Omental fat pad (tissue), 4 donors: Measurements from ENCODE around the gene GPC3. TPM values are rescaled to one million over a fixed set of nuclear protein-coding genes. Genes with fewer than 3 reads are reported as not detected.

ENCODE experiments used
- ATAC-seq: fragments of 150-250 bp; one replicate; pipeline ENCODE4 v1.9.1; 2016; ENCODE audit warnings: mild to moderate bottlenecking, moderate library complexity; ENCODE audit not compliant: low FRiP score
- DNase-seq: peaks from one replicate; pipeline ENCODE4 v3.0.0-alpha.2; 2019; ENCODE audit warnings: low spot score
- total RNA-seq, 4 donors: library from RNA; depleted of rRNA; stranded (reverse); fragments of >200 nt; gene quantifications; one replicate each; pipeline ENCODE4 v1.1.0, GENCODE V29; 2016
- TF ChIP-seq, protein P1 (sequence below), 3 donors: fragments of 450-650 bp; IDR thresholded peaks; one replicate each; pipeline ENCODE4 v1.5.1; 2016 to 2017; ENCODE audit warnings: antibody characterized with exemption in 3 of 3, mild to moderate bottlenecking in 3 of 3, moderate library complexity in 2 of 3

GPC3 gene
- total RNA-seq, 4 donors from 2014 or later: 48.9 to 146 (median 77.1) TPM

DNA sequence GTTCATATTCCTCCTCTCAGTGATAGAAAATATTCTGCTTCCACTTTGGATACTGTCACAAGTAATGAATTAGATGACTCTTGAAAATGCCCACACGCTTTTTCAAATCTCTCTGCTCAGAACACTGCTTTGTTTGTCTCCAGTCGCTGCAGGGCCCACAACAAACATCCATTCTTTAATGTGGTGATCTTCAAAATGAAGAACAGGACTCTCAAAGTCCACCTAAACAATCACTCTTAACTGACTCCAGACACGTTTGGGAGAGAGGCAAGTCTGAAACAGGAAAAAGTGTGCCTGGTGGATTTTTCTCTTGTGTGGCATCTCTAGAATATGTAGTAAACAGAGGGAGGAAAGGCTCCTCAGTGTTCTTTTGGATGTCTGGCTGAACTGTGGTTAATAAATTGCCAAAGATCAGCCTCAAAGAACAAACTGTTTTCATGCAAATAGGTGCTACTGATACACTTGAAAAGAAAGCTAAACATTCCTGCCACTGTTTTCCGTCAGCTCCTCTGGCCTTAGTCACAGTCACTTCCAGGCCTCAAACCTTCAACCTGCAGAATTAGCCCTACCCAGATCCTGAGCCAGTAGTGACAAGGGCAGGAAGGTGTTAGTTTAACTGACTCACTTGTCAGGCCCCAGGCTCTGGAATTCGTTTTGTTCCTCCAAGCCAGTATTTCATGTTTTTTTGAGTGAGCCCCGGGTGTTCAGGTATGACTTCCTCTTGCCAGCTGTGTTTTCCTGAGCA is 310.5 kb downstream of the GPC3 start:
- ATAC-seq (no peak), DNase-seq (no peak)
- TF ChIP-seq, protein P1, sequence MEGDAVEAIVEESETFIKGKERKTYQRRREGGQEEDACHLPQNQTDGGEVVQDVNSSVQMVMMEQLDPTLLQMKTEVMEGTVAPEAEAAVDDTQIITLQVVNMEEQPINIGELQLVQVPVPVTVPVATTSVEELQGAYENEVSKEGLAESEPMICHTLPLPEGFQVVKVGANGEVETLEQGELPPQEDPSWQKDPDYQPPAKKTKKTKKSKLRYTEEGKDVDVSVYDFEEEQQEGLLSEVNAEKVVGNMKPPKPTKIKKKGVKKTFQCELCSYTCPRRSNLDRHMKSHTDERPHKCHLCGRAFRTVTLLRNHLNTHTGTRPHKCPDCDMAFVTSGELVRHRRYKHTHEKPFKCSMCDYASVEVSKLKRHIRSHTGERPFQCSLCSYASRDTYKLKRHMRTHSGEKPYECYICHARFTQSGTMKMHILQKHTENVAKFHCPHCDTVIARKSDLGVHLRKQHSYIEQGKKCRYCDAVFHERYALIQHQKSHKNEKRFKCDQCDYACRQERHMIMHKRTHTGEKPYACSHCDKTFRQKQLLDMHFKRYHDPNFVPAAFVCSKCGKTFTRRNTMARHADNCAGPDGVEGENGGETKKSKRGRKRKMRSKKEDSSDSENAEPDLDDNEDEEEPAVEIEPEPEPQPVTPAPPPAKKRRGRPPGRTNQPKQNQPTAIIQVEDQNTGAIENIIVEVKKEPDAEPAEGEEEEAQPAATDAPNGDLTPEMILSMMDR (IDR thresholded peaks at IDR 0.05): no peak

DNA sequence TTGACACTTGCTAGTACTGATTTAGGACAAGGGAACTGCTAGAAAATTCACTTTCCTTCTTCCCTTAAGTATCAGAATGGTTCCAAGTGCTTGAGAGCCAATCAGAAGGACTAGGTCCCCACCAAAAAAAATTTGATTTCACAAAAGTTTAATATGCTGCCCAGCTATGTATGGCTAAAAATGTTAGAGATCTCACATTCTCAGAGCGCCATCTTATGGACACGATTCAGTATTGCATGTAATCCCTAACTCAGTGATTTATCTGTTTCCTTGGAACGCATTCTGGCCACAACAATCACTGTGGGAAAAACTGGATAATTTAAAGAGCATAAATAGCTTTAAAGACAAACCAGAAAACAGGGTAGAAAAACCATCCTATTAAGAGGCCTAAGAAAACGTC is 315.0 kb downstream of the GPC3 start:
- ATAC-seq: peak; percentile 48
- DNase-seq: no peak
- TF ChIP-seq, protein P1 (IDR thresholded peaks at IDR 0.05): peak in 1 of 3 donors; percentile 34

DNA sequence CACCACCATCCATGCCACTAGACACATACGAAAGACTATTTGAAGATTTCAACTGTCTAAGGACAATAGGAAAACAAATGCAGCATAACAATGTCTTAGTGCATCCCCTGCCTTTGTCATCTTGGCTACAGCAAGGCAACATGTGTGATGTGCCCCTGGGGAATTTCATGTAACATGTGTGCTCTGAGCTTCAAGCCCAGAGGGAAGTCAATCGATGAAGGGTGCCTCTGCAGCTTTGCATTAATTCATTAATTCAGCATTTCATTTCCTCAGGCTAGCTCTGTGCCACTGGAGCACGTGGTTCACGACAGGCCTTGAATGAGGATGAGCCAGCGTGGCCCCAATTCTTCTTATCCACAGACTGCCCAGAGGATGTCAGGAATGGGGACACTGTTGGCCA is 316.2 kb downstream of the GPC3 start:
- ATAC-seq (no peak), DNase-seq (no peak)
- TF ChIP-seq, protein P1 (IDR thresholded peaks at IDR 0.05): no peak

DNA sequence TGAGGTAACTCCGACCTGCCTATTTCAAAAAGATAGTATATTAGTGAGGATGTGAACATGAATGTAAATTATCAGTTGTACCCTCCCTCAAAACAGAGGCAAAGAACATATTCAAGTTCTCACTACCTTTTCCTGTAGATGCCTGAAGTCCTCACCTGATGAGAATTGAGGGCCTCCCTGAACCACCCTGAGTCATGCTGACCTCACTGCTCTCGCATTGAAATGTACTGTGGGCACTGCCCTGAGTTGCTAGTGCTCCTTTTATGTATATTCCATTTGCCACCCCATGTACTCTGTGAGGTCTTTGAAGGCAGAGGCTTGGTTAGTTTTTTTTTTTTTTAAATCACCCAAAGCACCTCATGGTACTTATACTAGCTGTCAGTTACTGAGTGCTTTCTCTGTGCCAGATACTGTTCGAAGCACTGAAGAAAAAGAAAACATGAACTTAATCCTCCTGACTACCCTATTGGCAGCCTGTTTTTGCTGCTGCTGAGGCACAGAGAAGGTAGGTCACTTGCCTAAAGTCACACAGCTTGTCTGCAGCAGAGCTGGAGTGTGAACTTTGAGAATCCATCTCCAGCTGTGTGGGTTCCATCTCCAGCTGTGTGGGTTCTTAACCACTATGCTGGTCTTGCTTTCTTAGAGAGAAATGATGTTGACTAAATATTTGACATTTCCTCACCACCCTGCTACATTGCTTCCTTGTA is 317.0 kb downstream of the GPC3 start:
- TF ChIP-seq, protein P1 (IDR thresholded peaks at IDR 0.05): no peak
- no peak for ATAC-seq
- DNase-seq: no peak

DNA sequence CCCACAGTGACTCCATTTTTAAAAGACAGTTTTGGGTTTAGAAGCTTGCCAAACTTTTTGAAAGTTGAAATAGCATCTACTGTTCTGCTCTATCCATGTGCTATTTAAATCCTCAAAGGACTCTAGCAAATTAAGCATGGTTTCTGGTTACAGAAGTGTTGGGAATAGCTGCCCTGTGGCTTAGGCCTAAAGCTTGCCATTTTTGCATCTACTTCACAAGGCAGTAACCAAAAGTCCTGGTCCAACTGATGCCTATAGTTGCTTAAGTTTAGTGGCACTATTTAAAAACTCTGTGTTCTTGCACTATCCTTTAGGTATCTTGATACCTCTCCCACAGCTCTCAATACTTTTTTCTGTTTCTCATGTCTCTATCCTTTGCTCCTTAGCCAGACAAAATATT is 319.1 kb downstream of the GPC3 start:
- TF ChIP-seq, protein P1 (IDR thresholded peaks at IDR 0.05): no peak
- DNase-seq (no peak), ATAC-seq (no peak)

DNA sequence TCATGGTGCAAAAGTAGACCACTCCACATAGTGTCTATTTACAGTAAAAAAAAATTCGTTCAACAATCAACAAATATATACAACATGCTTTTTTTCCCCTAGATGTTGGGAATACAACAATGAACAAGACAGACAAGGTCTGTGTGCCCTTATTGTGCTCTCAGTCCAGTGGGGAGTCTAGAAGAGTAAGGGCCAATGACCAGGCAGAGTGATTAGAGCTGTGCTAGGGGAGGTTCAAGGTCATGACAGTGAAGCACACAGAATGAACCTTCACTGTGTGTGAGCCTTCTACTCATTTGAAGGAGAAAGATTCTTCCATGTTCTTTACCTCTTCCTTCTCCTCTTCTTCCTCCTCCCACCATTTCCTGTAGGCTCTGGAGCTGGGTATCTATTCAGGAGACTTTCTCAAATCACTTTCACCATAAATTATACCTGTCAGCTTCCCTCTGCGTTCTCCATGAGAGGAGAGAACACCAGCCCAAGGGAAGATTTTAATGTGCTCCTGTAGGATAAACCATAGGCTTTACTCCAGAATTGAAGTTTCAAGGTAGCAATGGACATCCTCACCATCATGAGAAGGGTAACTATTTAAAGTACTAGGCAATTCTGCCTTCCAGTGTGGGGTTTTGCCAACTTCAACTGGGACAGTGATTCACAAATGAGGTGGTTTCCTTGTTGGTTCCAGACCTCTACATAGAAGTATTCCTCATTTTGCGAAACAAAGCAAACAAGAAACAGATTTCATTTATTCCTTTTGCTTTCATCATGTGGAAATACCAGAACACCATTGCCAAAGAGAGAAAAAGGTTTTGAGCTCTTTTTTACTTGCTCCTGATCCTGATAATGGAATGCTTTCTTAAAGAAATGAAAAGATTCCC is 323.2 kb downstream of the GPC3 start:
- TF ChIP-seq, protein P1 (IDR thresholded peaks at IDR 0.05): no peak
- ATAC-seq (no peak), DNase-seq (no peak)
